PFSK-1 (cell line): ENCODE measurements around the gene FAM234B.

Source experiments
- FOXP2 ChIP-seq: optimal IDR thresholded peaks from 2 replicates; pipeline ENCODE3; 2011; ENCODE audit warnings: borderline replicate concordance, control low read depth, inconsistent platforms; ENCODE audit not compliant: insufficient read depth; ENCODE audit errors: extremely low read length, extremely low read depth
- POLR2AphosphoS5 ChIP-seq: IDR thresholded peaks from 2 replicates; pipeline ENCODE4 v1.6.1; 2012; ENCODE audit warnings: low read depth, mild to moderate bottlenecking, control low read depth, low read length, moderate library complexity
- REST ChIP-seq, 2 experiments: IDR thresholded peaks; 2 replicates each; pipeline versions ENCODE4 v1.6.1 to v1.8.0; 2011 to 2012; ENCODE audit warnings: low read depth in 2 of 2, low read length in 2 of 2, control low read depth in 1 of 2, inconsistent platforms in 1 of 2, mild to moderate bottlenecking in 1 of 2, moderate library complexity in 1 of 2; ENCODE audit not compliant: insufficient read depth in 1 of 2
- SIN3A ChIP-seq: IDR thresholded peaks from 2 replicates; pipeline ENCODE4 v1.6.1; 2012; ENCODE audit warnings: mild to moderate bottlenecking, low read length, moderate library complexity, borderline replicate concordance; ENCODE audit not compliant: insufficient read depth
- TAF1 ChIP-seq: IDR thresholded peaks from 2 replicates; pipeline ENCODE4 v1.6.1; 2012; ENCODE audit warnings: low read length, control low read depth, borderline replicate concordance; ENCODE audit not compliant: insufficient read depth

FAM234B gene

DNA sequence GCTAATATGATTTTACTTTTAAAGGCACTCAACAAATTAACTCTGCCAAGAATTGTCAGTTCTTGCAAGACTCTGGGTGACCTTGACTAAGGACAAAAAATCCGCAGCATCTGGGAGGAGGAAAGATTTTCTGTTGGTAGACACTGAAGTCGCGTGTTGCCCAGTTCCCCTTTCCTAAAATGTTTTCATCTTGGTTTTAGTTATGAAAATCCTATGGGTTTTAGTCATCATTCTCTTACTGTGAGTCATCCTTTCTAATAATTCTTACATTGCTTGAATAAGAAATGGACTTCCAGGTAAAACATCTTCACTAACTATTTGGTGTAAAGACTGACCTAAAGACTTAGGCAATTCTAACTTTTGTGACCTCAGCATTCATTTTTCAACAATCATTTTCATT lies 50.2 kb downstream of the FAM234B start:
- no peak for TF ChIP-seq TAF1
- no peak for TF ChIP-seq SIN3A
- no peak for TF ChIP-seq REST (IDR thresholded peaks at IDR 0.05; ENCODE audit: insufficient read depth in 1 of 2, low read depth in 2 of 2, low read length in 2 of 2)
- no peak for TF ChIP-seq POLR2AphosphoS5
- TF ChIP-seq FOXP2 = no peak

- TF ChIP-seq POLR2AphosphoS5 (no peak), REST (IDR thresholded peaks at IDR 0.05; ENCODE audit: insufficient read depth in 1 of 2, low read depth in 2 of 2, low read length in 2 of 2) (no peak), TAF1 (no peak), FOXP2 (no peak), SIN3A (no peak)
These were observed 51.2 kb downstream of the FAM234B start for GRCh38 chr12:13095266-13095995.

DNA sequence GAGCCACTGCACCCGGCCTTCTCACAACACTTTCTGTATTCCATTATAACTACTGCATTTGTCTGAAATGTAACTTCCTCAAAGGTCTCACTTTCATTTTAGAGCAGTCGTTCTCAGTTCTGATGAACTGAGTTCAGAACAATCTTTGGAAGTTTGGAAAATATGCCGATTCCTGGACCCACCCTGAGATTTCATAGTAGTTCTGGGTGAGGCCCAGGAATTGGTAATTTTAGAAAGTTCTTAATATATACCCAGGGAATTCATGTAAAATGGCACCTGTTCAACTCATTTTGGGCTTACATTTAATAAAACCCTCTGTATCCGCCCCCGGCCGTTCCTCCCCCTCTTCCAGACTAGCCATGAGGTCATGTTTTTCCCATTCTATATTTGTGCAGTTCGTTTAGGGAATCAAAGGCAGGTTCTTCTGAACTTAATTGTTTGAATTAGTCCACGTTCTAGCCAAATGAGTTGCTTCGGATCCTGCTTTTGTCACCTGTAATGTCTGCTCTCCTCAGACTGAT lies 53.4 kb downstream of the FAM234B start:
- TF ChIP-seq TAF1 (no peak), FOXP2 (no peak), POLR2AphosphoS5 (no peak), REST (IDR thresholded peaks at IDR 0.05; ENCODE audit: insufficient read depth in 1 of 2, low read depth in 2 of 2, low read length in 2 of 2) (no peak)

DNA sequence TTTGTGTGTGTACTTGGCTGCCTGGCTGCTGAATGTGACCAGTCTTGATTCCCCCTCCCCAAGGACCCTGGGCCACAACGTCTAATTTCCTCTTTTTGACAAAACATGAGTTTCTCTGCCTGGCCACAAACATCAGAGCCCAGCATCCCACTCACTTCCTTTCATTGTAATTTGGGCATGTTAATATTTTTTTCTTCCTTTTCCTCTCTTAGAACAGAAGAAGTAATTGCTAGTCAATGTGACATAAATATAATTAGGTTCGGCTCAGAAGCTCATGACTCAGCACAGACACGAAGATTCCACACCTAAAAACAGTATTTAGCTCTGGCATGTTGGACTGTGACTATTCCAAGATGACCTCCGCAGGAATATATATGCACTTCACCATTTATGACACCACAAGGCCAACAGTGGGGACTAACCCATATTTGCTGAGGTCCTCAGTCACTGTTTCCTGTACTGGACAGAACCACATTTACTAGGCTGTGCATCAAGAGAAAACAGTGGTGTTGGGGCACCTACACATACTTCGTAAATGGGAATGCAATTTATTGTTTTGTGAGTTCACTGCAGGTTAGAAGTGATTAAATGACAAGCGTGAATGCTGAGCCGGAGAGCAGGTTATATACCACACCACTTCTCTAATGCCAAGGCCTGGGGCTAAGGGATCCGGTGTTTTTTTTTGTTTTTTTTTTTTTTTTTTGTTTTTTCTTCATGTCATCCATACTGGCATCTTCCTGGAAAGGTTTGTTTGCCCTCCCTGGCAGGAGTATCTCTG lies 55.1 kb downstream of the FAM234B start:
- no peak for TF ChIP-seq TAF1
- TF ChIP-seq FOXP2 = no peak
- TF ChIP-seq REST (IDR thresholded peaks at IDR 0.05; ENCODE audit: insufficient read depth in 1 of 2, low read depth in 2 of 2, low read length in 2 of 2) = no peak
- TF ChIP-seq SIN3A = no peak
- no peak for TF ChIP-seq POLR2AphosphoS5
